Activated CD8-positive, alpha-beta memory T cell treated with anti-CD3 and anti-CD28 coated beads for 24 hours (primary cell): Measurements from ENCODE around the gene SMIM36.
"Not testable (repeated sequence)": the region's sequence is repeated elsewhere in the genome, so short reads cannot be mapped to it uniquely, and the experiment has no call there.

Experiments
- DNase-seq: peaks from one replicate; pipeline ENCODE4 v3.0.0-alpha.2; 2020

The SMIM36 gene

GRCh38 chr17:55453839-55454557 lies 57.3 kb downstream of the SMIM36 start:
- DNase-seq: no peak

- no peak for DNase-seq
Observed at GRCh38 chr17:55452139-55452790, 59.0 kb downstream of the SMIM36 start.

DNA sequence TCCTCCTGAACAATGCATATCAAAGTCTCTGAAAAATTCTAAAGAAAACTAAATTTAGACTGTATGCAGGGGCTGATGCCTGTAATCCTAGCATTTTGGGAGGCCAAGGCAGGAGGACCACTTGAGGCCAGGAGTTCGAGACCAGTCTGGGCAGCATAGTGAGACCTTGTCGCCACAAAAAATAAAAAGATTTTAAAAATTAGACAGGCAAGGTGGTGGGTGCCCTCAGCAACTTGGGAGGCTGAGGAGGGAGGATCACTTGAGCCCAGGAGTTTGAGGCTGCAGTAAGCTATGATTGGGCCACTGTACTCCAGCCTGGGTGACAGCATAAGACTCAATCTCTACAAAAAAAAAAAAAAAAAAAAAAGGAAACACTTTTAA lies 59.5 kb downstream of the SMIM36 start:
- DNase-seq: no peak

GRCh38 chr17:55451203-55451641 lies 60.0 kb downstream of the SMIM36 start:
- no peak for DNase-seq

DNA sequence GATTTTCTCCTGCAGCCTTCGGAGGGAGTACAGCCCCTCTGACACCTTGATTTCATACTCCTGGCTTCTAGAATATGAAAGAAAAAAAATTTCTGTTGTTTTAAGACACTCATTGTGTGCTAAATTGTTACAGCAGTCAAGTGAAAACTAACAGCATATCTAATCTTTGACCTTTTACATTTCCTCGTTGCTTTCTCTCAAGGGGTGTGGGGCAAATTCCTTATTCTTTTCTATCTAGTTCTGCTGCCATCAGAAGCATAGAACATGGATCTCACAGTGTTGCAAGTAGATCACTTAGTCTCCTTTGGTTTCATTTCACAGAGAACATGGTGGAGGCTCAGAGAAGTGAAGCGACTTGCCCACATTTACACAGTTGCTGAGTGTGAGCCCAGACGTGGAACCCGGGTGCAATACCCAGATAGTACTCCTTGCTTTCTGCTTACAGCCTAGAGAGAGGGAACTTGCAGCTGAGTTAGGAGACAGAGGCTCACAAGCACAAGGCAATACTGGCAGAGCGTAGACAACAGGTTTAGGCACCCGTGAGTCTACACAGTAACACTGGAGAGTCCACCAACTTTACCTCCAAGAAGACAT lies 60.9 kb downstream of the SMIM36 start:
- no peak for DNase-seq

DNA sequence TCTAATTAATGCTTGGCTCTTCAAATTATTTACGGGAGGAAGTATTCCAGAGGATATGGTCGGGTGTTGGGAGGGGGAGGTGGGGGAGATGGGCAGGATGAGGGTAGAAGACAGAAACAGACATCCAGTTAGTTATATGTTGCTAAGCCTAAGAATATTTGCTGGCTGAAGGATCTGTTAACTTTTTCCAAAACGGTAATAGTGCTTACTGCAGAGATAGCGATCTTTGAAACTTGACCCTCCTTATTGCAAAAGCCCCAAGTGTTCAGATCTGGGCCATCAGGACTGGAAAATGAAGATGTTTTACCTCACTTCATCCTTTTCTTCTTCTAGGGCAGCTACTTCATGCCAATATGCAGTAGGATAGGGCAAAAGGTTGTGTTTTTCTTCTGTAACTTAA lies 62.6 kb downstream of the SMIM36 start:
- DNase-seq: no peak

DNA sequence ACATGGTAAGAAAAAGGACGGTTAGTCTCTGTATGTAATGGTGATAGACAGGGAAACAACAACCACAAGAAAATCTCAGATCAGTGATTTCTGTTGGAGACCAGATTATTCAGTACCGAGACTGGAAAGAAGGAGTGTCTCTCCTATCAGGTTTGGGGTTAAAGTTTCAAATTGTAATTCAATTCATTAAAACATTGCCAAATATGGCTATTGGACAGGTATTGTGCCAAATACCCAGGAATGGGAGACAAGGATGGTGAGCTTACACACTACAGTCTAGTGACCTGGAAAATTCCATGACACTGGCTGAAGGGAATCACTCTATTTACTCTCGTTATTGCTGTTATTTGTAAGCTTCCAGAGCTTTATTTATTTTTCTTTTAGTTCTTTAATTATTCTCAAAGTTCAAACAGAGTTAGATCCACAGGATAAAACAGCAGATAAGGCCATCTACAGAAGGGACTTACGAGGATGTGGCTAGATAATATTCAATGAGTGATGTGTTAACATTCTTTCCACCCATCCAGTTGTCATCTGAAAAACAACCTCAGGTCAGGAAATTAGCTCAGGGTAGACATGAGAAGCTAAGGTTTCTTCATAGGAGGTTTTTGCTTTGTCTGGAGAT lies 64.6 kb downstream of the SMIM36 start:
- DNase-seq: no peak

DNA sequence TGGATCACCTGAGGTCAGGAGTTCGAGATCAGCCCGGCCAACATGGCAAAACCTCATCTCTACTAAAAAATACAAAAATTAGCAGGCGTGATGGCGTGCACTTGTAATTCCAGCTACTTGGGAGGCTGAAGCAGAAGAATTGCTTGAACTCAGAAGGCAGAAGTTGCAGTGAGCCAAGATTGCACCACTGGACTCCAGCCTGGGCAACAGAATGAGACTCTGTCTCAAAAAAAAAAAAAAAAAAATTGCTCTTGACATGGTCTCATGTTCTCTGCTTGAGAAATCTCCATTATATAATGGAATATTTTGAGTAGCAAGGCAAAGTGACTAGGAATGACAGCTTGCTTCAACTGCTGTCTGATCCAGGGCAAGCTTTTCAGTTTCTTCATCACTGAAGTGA lies 65.2 kb downstream of the SMIM36 start:
- DNase-seq: not testable (repeated sequence)

DNA sequence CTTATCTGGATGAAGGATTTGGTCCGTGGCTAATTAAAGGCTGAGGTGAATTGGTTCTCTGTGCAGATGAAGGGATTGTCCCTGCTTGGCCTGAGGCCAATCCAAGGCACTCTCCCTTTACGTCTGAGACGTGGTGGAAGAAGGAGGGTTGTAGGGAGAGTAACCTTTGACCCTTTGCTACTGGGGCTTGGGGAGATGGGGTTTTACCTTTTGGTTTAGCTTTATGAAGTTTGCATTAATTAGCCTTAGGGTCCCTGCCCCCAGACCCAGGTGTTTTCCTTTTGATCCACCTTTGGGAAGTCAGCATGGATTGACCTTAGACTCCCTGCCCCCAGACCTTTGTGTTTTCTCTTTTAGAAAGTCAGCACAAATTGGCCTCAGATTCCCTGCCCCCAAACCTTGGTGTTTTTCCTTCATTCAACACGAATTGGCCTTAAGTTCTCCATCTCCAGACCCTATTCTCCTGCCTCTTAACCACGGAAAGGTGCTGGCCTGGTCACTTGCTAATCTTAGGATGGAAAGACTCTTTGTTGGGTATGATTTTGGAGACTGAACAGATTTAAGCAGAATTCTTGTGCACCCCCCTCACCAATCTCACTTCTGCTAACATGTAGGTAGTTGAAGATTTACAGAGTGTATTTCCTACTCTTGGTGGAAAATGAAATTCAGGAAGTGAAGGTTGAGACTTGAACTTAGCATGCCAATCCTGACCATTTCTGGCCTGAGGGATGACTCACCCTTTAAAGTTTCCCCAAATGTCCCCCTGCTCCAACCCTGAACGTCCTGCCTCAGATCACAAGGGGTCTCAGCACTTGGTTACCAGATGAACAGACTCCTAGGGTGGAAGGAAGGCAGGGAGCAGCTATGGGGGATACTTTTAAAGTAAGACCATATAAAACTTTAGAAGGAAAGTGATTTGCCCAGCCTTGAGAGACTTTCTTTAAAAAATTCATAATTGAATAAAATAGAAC lies 66.5 kb downstream of the SMIM36 start:
- DNase-seq: no peak

DNA sequence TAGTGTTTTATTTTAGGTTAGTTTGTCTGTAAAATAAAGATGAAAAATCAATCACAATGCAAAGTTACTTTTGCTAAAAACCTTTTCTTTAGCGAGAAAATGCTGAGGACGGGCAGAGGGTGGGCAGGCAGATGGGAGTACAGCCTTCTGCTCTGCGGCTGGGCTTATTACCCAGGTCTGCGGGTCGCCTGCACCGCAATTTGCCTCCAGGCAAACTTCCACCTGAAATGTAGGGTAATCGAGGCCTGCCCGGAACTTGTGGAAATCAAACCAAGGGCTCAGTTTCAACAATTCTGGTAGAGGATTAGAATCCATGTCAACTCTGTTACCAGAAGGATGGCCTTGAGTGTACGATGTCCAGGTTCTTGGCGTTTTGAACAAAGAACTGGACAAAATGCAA lies 67.3 kb downstream of the SMIM36 start:
- no peak for DNase-seq

DNA sequence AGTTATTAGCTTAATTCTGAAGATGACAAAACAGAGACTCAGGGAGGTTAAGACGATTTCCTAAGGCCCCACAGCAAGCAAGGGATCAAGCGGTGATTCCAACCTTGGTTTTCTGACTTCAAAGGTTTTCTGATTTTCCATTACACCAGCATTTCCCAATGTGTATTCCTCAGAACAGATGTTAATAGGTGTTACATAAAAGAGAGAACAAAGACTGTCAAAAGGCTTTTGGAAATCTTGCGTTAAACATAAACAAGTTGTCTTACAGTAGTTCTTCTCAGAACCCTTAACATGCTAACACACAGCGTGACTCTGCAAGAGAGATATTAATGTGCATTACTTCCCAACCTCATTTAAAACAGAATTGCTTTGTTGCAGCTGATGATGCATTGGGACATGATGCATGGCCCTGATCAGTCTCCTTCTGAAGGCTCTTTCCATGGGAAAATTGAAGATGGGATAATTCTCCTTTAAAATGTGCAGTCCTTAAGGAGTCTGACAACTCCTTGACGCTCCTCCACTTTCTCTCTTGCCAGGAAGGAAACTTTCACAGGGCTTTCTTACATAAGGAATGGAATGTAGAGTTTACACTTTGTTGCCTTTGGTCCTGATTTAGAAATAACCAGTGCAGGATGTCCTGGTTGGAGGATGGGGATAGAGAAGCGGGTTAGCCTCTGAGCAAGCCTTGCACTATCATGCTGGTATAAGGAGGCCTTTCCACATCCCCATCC lies 68.1 kb downstream of the SMIM36 start:
- DNase-seq: no peak

- no peak for DNase-seq
Observed at GRCh38 chr17:55442462-55442861, 68.8 kb downstream of the SMIM36 start.

DNA sequence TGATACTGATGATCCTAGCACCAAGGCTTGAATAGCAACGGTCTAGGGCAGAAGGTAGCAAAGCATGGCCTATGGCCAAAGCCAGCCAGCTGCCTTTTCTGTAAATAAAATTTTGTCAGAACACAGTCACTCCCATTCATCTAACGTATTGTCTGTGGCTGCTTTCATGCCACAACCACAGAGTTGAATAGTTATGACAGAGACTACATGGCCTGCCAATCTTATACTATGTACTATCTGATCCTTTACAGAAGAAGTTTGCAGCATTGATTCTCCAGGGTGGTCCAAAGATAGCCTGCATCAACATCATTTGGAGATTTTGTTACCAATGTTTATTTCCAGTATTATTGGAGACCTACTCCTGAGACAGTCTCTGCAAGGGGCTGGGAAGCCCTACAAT lies 69.7 kb downstream of the SMIM36 start:
- no peak for DNase-seq

GRCh38 chr17:55440391-55440790 lies 70.9 kb downstream of the SMIM36 start:
- no peak for DNase-seq

GRCh38 chr17:55437159-55437605 lies 74.1 kb downstream of the SMIM36 start:
- no peak for DNase-seq

DNA sequence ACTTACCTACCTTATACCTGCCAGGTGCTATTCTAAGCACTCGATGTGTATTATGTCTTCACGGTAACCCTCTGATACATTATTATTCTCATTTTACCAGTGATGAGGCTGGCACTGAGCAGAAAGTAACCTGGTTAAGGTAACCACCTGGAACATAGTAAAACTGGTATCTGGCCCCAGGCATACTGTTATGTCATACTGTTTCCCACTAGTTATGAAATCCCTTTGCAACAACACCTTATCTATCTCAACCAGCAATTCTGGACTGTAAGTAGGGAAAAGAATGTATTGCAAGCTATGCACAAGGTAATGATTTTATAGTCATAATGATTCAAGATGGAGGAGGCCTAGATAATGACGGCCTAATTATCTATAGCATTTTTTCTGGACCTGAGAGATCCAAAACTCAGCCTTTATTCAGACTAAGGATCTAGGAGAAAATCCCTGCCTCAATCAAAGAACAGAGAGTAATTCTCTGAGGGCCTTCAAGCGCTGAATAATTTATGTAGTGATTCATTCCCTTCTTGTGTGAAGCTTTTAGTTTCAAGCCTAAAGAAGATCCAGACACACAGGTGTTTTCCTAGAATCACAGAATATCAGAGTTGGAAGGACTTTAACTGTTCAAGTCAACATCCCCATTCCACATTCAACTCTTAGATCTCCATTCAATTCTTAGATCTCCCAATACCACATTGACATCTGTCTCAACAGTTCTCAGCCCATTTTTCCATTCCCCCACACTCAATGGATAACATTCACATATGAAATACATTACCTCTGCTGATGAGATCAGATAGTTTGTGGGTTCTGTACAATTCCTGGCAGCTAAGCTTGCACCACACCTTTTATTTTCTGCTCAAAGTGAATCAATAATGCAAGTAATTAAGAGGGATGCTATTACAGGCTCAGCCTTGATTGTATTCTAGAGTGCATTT lies 74.8 kb downstream of the SMIM36 start:
- no peak for DNase-seq

DNA sequence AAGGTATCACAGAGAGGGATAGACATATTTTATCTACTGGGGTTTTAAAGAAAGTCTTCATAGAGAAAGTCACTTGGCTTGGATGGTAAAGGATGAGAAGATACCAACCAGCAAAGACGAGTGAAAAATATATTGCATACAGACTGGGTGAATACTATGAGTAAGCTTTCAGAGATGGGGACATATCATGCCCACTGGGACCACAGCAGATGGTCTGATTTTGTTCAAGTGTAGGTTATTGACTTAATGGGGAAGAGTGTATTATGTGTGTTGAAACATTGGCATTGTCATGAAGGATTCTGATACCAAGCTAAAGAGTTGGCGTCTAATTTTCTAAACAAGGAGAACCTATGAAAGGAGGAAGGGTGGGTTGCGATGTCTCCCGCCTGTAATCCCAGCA lies 75.8 kb downstream of the SMIM36 start:
- no peak for DNase-seq

DNA sequence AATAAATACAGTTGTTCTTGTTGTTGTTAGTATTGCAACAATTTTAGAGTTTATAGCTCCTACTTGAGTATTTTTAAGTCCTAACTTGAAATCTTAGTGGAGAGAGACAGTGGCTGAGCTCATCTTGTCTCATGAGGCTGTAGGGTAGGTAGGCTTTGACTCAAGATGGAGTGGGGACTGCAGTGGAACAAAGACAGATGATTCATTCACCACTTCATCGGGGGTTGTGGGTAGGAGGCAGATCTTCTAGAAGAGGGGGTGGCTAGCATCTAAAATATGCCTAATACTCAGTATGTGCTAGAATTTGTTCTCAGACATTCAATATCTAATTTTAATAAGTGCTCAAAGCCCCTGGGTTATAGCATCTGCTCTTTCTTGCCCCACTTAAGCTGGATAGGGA lies 76.5 kb downstream of the SMIM36 start:
- no peak for DNase-seq

GRCh38 chr17:55433629-55434422 lies 77.4 kb downstream of the SMIM36 start:
- DNase-seq: no peak
